AG20443 (cell line): ENCODE measurements around the gene TMEM91.
A peak's percentile ranks its signal among the peaks of the same experiment; 100 is the strongest.

ENCODE experiments used
- DNase-seq: peaks from one replicate; pipeline ENCODE4 v3.0.0; 2012; ENCODE audit warnings: low spot score, mixed read lengths

TMEM91 gene

DNA sequence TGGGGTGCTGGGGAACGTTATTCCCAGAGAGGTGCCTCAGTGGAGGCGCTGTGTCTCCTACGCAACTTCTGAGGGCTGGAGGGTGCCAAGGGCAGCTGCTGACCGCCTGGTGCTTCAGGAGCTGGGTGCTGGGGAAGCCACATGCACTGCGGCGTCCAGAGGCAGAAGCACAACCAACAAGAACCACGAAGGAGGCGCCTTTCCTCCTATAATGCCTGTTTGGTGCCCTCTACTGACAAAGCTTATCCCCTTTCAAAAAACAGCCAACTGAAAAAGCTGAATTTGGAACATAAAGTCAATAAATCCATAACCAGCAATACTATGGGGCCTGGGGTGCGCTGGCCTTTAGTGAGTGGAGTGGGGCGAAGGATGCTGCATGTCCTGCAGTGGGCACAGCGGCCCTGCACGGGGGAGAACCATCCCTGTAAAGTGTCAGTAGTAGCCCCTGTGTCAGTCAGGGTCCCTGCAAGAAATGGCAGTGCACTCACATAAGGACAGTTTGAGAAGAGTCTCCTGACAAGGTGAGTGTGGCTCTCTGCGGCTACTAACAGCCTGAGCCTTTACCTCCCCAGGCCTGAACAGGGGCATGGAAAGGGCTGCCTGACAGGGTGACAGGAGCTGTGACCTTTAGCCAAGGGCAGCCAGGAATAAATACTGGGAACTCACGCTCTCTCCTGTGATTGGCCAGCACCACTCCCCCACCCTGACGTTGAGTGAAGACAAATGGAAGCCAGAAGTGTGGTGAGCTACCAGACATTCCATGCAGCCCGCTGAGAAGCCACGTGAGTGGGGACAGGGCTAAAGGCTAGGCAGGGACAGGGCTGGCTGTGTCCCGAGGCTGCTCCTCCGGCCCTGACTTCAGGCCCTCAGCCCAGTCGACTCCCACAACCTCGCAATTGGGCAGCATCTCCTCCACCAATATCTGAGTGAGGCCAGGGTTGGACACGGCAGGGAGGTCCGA is 55.4 kb downstream of the TMEM91 start:
- peak; percentile 44 for DNase-seq

DNA sequence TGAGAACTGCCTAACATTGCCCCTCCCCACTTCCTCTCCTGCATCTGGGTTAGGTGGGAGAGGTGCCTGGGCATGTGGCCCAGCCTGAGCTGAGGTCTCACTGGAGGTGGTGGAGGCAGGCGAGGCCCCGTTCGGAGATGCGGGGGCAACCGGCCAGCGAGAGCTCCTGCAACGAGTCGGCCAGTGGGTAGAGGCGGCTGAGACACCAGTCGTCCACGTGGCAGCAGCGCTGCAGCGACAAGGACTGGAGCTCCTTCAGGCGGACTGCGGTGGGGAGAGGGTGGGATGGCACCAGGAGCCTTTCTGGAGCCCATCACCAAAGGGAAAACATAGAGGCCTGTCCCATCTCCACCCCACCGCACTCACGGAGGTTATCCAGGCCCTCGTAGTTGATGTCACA is 56.8 kb downstream of the TMEM91 start:
- DNase-seq: no peak
